ENCODE measurements around the gene MYBPHL.
"Not testable (repeated sequence)": the region's sequence is repeated elsewhere in the genome, so short reads cannot be mapped to it uniquely, and the experiment has no call there.

The MYBPHL gene

DNA sequence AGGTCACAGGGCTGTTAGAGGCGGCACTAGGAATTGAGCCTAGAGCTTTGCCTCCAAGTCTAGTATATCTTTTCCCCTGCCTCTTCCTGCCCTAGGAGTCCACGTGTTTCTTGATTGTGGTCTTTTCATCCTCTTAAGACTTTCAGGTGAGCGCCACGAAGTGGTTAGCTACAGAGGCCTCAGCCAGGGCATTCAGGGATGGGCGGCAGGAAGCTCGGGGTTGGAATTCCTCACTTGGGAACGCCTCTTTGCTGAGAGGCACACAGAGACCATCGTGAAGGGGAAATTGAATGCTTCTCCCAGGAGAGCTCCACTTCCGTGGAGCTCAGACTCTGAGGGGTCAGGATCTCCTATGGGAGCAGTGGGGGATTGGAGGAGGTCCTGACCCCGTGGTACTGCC is 820 bp downstream of the MYBPHL start:
- not testable (repeated sequence) for DNase-seq (ENCODE audit: low spot score)

DNA sequence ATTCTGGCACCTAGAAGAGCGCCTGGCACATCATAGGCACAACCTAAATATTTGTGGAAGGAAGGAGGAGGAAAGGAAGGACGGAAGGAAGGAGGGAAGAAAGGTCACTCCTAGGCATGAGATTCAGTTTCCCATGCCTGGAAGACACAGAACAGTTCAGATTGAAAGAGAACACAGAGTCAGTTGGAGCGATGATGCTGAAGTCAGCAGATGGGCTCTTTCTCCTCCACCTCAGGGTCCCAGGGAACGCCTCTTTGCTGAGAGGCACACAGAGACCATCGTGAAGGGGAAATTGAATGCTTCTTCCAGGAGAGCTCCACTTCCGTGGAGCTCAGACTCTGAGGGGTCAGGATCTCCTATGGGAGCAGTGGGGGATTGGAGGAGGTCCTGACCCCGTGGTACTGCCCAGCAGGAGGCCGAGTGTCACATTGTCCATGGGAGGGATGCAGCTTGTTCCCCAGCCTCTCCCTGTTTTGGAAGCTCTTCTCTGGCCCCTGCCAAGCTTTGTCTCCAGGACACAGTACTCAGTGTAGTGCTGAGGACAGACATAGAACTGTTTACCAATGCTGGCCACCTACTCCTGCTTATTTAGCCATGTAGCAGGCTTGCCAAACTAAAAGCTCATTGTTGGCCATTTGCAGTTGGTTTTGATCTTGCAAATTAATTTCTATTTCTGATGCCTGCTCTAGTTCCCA is 2.4 kb downstream of the MYBPHL start:
- no peak for DNase-seq (ENCODE audit: low spot score)

DNA sequence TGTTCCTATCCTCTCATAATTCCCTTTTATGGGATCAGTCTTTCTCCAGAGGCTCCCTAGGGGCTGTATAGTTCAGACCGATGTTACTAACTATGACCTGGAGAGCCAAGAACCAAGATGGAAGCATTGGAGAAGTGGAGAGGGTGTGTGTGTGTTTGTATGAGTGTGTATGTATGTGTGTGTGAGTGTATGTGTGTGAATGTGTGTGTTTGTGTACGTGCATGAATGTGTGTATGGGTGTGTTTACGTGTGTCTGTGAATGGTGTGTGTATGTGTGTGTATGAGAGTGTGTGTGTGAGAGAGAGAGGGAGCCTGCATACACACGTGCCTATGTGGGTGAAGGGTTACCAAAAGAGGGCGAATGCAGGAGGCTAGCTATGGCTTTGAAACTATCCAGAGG is 4.9 kb downstream of the MYBPHL start:
- DNase-seq (ENCODE audit: low spot score), result no peak

DNA sequence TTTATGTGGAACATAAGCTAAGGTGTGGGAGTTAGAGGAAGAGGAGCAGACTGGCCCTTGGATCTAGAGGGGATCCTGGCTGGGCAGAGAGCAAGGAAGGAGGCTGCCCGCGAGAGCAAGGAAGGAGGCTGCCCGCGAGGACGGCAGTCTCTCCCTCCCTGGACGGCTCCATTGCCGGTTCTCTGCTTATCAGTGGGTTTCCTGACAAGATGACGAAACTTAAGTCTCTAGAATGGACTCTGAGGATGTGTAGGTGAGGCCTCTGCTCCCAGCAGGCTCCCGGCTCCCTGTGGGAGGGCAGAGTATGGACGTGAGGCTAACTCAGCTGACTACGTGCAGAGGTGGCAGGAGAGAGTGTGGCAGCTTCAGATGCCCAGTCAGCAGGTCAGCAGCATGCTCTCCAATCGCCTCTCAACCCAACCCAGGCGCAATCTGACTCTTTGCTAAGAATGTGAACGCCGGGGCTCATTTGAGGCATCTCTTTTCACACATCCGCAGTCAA is 6.1 kb downstream of the MYBPHL start:
- no peak for DNase-seq (ENCODE audit: low spot score)

DNA sequence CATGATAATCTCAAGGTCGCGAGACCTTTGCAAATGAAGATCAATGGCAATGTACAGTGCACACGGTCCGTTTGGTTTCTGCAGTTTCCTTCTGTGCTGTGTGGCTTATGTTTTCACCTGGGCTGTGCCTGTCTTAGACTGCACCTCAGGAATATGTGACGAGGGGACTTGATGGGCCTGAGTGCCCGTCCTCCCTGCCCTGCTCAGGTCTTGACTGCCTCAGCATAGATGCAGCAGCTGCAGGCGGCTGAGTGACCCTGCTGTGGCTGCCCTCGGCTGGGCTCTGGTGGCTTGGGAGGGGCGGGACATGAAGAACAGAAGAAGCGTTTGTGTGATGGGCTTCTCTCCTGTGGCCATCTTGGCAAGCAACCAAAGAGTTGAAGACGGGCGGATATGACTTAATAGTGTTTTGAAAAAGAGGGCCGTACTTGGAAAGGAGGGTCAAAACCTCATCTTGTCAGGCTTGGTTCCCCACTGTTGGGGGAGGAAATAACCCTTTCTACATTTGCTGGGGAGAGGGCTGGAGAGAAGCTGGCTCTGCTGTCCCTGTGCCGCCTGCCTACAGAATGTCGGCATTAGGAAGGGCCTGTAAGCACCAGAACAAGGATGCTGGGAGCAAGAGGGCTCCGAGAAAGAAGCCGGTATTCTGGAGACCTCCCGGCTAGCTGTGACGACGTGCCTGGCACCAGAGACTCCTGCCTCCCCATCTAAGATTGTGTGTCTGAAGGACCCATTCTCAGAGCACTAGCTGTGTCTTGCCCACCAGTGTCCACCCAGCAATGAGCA is 7.1 kb downstream of the MYBPHL start:
- DNase-seq (ENCODE audit: low spot score), result no peak

DNA sequence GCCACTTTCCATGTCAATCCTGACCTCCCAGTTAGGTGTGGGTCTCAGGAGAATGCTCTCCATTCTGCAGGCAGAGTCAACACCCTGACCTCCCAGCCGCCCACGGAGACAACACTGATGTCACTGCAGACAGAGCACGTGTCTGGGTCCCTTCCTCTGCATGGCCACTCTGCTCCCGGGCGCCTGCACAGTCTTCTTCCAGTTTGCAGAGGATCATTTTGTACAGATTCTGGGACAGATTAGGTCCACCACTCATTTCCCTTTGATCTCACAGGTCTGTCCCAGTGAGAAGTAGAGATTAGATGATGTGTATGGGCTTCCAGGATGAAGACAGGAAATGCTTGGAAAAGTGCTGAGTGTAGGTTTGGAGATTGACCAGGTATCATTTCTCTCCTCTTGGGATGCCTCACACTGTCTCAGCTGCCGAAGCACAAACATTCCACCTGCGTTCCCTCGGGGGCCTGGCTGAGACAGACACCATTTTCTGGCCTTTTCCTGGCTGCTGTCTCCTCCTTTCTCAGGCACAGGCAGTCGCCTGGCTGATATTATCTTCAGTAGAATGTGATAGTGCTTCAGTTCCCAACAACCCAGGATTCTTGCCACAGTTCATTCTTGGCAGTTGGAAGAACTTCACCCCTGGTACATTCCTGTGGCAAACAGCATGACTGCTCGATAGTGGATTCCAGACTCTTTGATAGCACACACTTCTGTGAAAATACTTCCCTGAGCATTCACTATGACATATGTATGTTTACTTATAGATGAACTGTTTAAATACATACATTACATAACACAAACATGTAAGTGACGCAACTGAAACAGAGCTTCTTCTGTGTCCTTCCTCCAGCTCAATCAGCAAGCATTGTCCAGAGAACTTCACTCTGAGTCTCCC is 7.9 kb downstream of the MYBPHL start:
- DNase-seq (ENCODE audit: low spot score), result no peak

DNA sequence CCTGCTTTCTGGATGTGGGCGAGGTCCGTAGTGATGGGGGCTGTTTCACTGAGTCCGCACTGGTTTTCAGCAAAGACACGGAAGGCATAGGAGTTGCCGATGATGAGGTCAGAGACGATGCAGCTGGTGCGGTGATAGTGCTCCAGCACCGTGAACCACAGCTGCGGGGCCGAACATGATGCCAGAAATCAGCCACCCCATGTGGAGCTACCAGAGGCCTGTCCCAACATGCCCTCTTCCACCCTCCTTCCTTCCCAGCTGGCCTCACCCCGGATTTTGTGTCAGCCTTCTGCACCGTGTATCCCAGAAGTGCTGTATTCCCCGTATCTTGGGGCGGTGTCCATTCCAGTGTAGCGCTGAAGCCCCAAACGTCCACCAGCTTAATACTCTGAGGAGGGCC is 10.0 kb downstream of the MYBPHL start:
- DNase-seq (ENCODE audit: low spot score), result no peak

DNA sequence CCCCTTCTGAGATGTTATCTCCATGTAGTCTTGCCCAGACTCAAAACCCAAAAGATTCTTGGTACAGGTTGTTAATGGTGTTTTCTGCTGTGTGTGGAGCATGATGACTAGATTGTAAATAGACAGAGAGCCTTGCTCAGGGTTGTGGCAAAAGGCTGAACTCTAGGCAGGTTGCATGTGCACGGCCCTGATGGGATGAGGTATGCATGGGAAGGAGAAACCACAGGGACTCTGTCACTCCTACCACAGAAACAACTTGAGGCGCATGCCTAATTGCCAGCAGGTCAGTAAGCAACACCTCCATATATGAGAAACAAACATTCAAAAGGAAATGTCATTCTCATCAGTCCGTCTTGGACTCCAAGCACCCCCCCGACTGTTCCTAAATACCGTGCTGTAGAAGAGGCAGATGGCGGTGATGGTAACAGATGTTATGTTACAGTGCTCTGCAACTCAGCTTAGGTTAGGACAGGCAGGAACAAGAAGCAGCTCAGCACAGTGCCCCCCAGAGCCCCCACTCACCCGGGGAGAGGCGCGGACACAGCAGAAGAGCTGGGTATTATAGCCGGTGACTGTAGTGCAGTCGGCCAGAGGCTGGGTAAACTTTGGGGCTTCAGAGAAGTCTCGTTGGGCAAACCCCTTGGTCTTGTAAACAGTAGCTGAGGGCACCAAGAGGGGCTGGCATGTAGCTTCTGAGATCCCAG is 10.9 kb downstream of the MYBPHL start:
- DNase-seq (ENCODE audit: low spot score), result no peak

DNA sequence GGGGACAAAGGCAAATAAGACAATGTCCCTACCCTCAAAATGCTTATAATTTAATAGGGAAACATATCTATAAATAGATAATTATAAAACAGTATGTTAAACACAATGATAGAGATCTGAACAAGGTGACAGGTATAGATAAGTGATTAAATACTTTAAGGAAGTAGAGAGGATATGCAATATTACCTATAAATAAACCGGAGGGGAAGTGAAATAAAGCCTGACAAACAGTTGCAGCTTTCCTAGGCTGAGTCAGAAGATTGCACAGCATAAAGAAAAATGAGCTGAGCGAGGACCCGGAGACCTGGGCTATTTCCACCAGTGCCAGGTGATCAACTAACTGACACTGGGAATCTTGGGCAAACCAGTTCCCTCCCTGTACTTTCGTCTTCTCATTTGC is 12.3 kb downstream of the MYBPHL start:
- DNase-seq (ENCODE audit: low spot score), result no peak

DNA sequence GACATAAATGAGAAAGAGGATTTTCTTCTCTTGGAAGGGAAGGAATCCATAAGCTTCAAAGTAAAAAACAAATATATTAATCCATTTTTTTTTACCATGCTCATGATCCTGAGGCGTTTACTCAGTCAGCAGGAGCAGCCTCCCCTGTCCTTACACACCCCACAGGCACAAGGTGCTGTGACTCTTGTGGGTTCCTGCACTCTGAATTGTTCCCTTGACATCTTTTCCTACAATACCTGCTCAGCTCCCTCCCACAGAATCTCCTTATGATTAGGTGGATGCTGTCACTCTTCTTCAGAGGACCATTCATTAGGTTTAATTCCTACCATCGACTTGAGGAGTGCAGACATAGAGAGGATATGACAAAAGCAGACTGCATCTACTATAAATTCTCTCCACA is 13.8 kb downstream of the MYBPHL start:
- no peak for DNase-seq (ENCODE audit: low spot score)

DNA sequence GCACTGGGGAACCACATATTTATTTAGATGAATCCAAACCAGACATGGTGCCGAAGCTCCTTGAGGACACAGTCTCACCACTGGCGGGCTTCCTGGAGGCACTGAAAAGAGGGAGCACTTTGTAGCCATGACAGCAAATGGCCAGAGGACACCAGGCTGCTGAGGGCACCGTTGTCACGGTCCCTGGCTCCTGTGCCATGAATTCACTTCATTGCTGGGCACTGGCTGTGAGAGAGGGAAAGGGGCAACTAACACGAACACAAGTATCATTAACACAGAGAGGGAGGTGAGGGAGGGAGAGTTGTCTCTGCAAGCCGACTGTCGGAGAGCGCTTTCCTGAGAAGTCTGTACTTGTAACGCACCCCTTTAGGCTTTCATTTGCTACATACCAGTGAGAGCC is 14.4 kb downstream of the MYBPHL start:
- no peak for DNase-seq (ENCODE audit: low spot score)

DNA sequence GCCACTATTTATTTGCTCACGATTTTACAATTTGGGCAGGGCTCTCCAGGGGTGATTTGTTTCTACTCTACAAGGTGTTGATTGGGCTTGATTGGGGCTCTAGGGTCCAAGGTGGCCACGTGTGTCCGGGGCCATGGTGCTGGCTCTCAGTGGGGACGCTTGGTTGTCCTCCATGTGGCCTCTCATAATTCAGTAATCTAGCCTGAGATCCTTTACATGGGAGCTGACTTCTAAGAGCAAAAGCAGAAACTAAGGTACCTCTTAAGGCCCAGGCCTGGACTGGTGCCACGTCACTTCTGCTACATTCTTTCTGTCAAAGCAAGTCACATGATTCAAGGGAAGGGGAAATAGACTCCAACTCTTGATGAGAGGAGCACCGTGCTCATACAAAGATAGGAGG is 15.8 kb downstream of the MYBPHL start:
- no peak for DNase-seq (ENCODE audit: low spot score)

DNA sequence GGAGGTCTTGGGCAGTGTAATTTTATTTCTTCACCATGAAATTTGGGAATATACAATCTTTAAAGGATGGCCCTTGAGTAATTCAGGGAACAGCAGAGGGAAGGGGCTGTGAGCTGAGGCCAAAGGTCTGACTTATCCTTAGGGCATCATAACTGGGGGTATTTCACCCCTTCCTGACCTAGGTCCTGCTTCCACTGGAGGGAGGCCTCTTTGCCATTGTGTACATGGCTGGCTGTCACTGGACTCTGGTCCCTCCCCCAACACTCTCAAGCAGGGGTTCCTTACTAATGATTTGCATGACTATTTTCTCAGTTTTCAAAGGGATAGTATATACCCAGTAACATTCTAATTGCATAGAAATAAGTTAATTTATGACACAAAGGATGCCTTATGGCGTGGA is 16.7 kb downstream of the MYBPHL start:
- no peak for DNase-seq (ENCODE audit: low spot score)

DNA sequence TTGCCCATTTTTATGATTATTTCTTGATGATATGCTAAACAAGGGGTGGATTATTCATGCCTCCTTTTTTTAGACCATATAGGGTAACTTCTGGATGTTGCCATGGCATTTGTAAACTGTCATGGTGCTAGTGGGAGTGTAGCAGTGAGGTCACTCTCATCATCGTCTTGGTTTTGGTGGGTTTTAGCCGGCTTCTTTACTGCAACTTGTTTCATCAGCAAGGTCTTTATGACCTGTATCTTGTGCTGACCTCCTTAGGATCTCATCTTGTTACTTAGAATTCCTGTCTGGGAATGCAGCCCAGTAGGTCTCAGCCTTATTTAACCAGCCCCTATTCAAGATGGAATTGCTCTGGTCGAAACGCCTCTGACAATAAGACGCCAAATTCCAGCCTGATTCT is 20.0 kb downstream of the MYBPHL start:
- not testable (repeated sequence) for DNase-seq (ENCODE audit: low spot score)

DNA sequence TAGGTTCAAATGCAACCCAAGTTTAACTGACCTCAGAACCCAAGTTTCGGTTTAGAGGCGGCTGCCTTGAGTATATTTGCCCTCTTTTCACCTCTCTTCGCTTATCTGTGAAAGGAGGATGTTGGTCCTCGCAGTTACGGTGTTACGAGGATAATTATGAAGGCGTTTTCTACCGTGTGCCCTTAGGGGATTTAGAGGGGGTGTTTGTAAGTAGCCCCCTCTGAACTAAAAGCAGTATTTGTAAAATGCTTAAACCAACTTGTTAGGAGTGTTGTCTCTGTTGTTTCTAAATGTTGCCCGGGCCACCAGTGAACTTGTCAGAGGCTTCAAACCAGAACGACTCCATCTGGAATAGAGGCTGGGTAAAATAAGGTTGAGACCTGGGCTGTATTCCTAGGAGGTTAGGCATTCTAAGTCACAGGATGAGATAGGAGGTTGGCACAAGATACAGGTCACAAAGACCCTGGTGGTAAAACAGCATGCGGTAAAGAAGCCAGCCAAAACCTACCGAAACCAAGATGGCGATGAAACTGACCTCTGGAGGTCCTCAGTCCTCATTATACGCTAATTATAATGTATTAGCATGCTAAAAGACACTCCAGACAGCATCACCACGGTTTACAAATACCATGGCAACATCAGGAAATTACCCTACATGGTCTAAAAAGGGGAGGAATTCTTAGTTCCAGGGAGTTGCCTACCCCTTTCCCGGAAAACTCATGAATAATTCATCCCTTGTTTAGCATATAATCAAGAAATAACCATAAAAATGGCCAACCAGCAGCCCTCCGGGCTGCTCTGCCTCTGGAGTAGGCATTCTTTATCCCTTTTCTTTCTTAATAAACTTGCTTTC is 22.8 kb downstream of the MYBPHL start:
- no peak for DNase-seq (ENCODE audit: low spot score)

DNA sequence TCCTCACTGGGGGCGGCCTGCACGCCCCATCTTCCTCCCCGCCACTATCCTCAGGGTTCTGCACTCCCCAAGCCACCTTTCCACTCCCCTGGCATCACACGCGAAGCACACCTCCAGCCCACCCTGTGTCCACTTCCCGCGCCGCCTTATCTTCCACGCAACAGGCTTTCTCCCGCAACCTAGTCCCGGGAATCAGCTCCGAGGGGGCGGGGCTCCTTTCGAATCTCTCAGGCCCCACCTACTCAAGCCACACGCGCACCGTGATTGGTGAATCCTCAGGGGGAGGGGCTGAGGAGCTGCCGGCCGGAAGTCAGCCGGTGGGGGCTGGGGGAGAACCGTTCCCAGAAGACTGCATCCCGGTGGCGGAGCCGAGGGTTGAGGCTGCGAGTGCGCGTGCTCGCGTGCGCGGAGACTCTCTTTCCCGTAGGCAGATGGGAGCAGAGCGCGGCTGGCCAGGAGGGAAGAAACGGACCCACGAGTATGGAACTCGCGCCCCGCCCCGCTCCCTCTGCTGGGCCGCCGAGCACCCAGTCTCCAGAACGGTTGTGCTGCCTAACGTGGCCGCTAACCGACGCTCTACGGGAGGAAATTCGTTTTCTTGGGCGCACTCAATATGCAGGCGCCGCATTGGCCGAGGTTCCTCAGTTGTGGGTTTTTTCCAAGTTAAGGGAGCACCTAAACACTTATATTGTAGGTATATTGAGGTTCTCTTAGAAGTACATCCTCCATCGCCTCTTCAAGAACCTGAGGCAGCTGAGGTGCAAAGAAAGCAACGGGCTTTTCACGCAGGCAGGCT is 23.7 kb downstream of the MYBPHL start, which contains the start of gene PSRC1:
Gene PSRC1, minus strand, starts transcription at position 194 of the 796 bp plus-strand sequence.
- peak; percentile 95 for DNase-seq (ENCODE audit: low spot score)

DNA sequence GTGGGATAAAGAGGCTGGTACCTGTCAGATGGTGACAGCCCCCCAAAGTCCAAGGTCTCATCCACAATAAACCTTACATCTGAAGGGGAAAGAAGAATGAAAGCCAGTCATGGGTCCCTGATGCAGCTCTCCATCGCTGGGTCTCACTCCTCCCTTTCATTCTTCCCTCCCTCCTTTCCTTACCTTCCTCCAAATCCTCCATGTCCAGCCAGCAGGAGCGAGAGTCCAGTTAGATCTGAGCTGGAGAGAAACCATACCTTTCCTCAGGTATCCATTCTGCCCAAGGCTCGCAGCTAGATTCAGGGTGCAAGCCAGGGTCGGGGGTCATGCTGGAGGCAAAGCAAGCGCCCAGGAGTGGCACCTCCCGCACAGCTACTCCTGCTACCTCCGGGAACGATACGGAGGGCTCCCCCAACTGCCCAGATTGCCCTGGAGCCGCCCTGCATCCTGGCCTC is 24.3 kb downstream of the MYBPHL start:
- no peak for DNase-seq (ENCODE audit: low spot score)

DNA sequence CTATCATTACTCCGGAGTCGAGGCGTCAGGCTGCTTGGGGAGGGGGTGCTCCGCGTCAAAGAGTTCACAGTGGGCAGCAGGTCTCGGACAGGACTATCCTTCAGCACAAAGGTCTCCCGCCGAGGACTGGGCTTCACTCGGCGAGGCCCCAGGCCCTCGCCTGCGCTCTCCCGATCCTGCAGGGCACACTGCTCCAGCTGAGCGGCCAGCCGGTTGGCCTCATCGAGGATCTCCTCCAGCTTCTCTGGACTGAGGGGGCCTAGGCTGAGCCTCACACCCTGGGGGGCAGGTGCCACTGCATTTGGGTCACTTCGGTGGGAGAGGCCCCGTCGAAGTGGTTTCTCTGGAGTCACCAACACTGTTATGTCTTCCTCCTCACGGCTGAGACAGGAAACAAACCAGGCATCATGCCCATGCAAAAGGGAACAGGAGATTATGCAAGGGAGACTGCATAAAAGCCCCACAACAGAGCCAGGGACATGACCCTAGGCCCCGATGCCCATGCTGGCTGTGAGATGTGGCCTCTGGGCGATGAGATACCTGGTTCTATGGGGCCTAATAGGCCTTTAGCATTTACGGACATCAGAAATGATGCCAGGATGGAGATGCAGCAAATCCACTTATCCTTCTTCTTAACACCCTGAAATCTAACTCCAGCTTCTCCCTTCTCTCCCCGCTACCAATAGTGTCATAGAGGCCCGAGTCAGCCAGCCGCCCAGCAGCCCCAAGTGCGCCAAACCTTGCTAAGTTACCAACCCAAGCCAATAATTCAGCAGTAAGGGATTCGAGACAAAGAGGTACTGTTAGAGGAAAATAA is 24.9 kb downstream of the MYBPHL start:
- no peak for DNase-seq (ENCODE audit: low spot score)

DNA sequence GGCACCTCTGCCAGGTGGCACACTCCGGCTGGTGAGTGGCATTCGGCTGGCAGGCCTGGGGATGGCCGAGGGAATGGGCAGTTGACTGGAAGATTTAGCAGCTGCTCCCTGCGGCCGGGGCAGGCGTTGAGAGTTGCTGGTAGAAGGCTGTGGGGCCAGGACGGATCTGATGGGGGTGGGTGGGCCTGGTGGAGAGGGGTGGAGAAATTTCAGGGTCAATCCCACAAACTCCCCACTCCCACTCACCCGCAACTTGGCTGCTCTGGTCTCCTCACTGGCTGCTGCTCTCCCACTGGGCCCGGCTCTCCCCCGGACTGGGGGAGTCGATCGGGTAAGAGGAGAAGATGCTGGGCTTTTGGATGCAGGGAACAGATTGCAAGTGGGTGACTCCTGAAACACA is 25.9 kb downstream of the MYBPHL start:
- no peak for DNase-seq (ENCODE audit: low spot score)
